ENCODE results near the gene INHBB.

The INHBB gene

DNA sequence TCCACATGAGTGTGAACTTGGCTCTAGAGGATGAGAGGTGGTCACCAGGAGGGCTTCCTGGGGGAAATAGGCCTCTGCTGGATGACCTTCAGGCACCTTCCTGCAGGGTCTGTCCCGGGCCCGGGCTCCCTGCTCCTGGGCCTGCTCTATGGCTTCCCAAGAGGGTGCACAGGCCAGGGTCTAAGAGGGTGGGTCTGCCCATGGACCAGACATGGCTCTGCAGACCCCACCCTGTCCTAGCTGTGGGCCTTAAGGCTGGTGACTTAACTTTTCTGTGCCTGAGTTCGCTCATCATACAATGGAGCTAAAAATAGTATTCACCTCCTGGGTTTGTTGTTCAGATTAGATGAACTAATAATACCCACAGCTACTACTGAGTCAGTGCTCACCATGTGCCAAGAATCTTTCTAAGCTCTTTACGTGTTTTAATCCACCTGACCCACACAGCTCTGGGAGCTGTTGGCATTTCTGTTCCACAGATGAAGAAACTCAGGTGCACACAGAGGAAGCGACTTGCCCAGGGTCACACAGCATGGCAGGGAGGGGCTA is 14.4 kb downstream of the INHBB start:
- no peak for DNase-seq

GRCh38 chr2:120362926-120363325 is 17.0 kb downstream of the INHBB start:
- no peak for DNase-seq

DNA sequence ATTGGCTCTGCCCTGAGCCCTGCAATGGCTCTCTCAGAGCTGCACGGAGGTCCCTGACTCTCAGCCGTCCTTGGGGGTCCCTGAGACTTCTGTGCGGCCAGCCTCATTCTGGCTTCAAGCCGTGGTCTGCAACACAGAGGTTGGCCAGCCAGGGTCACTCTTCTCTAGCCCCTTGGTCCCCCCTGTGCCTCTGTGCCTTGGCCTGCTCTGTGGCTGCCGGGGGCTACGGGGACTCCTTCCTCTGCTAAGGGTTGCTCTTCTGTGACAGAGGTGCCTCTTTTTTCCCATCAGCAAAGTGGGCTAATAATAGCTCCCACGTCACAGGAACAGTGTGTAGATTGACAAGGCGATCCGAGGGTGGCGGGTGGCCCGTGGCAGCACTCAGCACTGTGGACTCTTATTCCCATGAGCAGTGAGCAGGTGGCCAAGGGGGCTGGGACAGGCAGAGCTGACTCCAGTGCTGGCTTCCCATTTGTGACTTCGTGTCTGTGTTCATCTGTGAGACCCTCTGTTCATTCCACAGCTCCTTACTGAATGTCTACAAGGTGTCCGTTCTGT is 19.4 kb downstream of the INHBB start:
- DNase-seq = no peak

- DNase-seq = no peak
Measured at GRCh38 chr2:120366698-120367097, 20.8 kb downstream of the INHBB start.

DNA sequence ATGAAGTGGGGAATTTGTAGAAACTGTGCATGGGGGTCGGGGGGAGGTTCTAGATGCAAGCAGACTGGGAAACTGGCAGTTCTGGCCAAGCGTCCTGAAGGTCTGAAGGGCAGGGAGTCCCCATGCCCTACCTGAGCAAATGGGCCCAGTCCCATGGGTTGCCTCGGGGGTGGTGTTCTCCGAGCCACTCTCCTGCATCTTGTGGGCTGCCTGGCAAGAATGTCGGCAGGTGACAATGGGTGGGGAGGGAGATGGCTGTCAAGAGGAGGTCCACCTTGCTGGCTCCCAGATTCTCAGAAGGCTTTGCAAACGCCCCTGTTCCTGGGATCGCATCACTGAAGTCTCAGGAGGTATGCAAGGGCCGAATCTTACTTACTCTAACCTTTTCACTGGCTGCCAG is 21.3 kb downstream of the INHBB start:
- DNase-seq = no peak

- no peak for DNase-seq
Measured at GRCh38 chr2:120367649-120368048, 21.7 kb downstream of the INHBB start.

GRCh38 chr2:120368086-120368485 is 22.1 kb downstream of the INHBB start:
- DNase-seq = no peak

GRCh38 chr2:120369250-120369649 is 23.3 kb downstream of the INHBB start:
- no peak for DNase-seq

GRCh38 chr2:120371969-120372625 is 26.2 kb downstream of the INHBB start:
- DNase-seq = no peak

- no peak for DNase-seq
Measured at GRCh38 chr2:120372816-120373215, 26.9 kb downstream of the INHBB start.

GRCh38 chr2:120373424-120373823 is 27.5 kb downstream of the INHBB start:
- DNase-seq = no peak

GRCh38 chr2:120374821-120375220 is 28.9 kb downstream of the INHBB start:
- DNase-seq = no peak

DNA sequence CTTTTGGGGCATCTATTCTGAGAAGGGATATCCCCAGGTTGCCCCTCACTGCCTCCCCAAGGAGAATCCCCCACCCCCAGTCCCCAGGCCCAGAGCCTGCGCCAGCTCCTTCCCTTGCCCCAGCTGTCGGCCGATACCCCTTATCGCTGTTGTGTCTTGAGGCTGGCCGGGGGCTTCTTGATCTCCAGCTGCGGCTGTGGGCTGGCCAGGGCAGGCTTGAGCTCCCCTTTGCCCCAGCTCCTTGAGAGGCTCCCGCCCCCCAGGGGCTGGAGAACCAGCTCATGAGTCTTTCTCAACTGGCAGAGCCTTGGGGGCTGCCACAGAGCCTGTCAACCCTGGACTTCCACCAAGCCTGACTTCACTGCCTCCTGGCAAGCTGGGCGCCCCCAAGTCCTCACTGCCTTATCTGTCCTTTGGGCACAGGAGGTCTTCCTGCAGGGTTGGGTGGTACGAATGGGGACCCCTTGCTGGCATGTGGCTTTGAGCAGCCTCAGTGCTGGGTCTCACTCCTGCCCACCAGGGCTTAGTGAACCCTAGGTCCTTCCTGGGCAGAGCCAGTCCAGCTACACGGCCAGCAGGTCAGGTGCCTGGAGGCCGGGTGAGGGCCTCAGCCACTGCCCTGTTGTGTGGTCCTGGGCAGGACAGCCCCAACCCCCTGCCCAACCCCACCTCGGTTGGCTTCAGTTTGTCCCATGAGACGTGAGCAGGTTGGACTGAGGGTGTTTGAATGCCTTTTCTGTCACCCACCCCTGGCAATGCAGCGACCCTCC is 29.5 kb downstream of the INHBB start:
- no peak for DNase-seq

DNA sequence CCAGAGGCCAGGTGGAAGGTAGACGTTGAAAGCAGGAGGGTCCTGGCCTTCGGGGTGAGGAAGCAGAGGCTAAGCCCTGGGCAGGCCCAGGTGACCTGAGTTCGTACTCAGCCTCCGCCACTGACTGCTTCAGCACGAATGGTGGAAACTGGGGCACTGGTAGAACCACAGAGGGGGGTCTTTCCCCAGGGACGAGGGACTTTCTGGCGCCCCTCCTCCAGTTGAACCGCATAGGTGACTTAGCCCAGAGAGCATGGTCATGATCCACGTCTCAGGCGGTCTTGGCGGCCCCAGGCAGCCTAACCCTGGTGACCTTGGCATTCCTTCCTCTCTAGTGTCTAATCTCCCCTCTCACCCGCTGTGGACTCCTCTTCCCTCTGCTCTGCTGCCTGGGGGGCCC is 30.2 kb downstream of the INHBB start:
- DNase-seq = no peak

DNA sequence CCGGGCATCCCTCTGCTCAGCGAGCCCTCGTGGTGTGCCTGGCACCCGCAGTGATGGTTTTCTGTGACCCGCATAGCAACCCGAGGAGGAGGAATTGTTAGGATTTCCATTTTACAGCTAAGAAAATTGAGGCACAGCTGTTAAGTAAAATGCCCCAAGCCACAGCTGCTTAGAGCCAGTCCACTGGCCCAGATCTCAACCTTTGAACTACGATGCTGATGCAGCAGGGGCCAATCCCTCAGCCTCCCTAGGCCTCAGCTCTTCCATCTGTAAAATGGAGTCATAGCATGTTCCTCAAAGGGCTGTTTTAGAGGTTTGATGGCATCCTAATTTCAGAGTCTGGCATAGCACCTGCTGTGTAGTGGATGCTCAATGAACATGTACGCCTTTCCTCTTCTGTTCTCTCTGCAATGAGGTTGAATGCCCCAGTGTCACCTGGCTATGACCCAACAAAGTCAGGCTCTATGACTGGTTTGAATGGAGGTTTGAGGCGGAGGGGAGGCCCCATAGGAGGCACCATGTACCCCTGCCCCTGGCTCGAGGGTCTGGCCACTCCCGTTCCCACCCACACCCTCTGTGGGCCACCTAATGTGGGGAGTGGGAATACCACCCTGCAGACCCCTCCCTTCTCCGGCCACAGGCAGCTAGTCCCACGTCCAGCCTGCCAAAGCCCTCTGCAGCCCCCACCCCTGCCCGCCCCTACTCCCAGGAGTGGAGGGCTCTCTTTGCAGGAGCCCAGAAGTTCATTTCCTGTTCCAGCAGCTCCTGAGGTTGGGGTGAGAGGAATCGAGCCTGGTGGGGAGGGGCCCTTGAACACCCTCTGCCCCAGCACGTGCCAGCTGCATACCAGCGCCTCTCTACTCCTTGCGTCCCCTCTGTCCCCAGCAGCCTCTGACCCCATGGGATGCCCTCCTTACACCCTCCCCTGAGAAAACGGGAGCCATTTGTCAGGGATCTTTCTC is 31.0 kb downstream of the INHBB start:
- DNase-seq = no peak

DNA sequence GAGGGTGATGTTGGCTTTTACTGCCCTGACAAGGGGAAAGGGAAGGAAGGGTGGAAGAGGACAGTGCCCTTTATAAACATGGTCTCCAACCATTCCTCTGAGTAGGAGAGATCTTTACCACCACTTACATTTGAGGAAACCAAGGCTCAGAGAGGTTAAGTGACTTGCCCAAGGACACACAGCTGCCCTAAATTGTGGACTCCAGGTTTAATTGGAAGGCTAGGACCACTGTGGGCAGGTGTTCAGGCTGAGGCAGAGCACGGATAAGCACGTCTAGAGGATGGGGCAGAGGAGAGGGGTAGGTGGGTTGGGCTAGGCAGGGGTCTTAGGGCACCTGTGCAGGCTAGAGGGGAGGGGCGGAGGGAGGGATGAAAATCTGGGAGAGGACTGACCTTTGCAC is 32.7 kb downstream of the INHBB start:
- no peak for DNase-seq

DNA sequence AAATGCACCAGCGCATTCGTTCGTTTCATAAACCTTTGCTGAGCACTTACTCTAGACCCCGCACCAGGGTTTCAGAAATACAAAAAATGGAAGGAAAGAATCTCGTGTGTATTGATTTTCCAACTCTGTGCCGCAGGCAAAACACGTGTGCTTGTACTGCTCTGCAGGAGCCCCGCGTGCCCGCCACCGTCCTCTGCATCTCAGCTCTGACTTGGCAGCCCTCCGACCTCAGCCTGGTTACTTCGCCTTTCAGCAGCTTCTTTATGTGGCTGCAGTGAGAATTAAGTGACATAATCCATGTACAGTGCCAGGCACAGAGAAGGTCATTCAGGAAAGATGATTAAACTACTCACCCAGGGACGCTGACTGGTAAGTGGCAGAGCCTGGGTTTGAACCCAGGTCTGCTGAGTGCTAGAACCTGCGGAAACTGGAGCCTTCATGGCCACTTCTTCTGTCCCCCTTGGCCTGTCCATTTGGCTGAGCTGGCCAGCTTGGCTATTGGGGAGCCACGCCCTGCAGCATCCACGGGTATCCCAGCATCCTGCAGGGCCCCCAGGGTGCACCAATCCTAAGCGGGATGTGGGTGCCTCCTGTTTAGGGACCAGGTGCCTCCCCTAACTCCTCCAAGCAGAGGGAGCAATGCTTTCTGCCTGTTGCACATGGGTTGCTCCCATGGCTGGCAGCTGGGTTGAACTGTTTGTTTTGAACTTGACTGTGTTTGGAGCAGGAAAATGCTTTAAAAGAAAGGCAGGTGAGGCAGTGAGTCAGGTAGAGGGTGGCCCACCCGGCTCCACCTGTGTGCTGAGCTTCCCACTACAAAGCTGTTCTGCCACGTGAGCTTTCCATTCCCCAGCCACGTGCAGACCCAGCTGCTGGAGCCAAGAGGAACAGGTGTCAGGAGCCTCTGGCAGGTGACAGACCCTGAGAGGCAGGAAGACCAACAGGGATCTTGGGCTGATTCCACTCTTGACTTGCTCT is 34.3 kb downstream of the INHBB start:
- no peak for DNase-seq

DNA sequence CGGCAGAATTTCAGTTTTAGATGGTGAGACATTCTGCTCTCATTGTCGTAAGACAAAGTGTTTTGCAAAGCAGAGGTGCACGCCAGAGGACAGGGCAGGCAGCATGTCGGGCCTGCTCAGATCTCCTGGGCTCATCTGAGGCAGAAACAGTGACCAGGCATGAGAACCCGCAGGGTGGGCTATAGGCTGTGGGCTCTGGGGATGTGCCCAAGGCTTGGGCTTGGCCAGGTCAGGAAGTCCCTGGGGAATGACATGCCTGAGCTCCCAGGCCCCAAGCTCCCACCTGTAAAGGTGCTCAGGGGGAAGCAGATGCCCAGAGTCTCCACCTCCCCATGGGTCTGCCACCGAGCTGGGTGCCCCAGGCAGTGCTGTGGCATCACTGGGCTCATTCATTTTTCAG is 35.3 kb downstream of the INHBB start:
- no peak for DNase-seq

- DNase-seq = no peak
Measured at GRCh38 chr2:120381661-120382060, 35.7 kb downstream of the INHBB start.

- DNase-seq = no peak
Measured at GRCh38 chr2:120382541-120383144, 36.7 kb downstream of the INHBB start.

DNA sequence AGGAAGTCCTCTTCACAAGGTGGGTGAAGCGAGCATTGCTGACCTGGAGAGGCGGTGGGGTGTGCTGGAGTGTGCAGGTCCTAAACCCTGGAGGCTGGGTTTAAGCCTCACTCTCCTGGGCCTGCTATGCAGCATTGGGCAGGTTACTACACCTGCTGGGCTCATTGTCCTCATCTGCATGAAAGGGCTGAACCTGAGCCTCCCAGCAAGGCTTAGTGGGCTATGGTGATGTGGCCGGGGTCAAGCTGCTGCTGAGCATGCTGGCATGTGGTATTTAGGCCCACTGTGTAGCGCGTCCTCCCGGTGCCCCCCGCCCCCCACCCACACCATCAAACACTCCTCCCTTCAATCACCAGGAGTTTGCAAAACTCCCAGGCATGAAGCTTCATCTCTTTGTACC is 37.3 kb downstream of the INHBB start:
- DNase-seq = no peak
